Type B pancreatic cell (in vitro differentiated cells): ENCODE results near the gene VPS13D. TPM values are rescaled to one million over a fixed set of nuclear protein-coding genes. Genes with fewer than 3 reads are reported as not detected.
A peak's percentile ranks its signal among the peaks of the same experiment; 100 is the strongest.

Source experiments
- DNase-seq: peaks from one replicate; pipeline ENCODE4 v3.0.0; 2021; ENCODE audit warnings: mixed read lengths; ENCODE audit not compliant: unreplicated experiment; ENCODE audit errors: extremely low spot score
- H3K27ac Mint-ChIP-seq: 2 replicates; pipeline ENCODE4 v1.8.0; 2021; ENCODE audit warnings: mild to moderate bottlenecking, mixed read lengths
- H3K27me3 Mint-ChIP-seq: 2 replicates; pipeline ENCODE4 v1.8.0; 2021; ENCODE audit warnings: mixed read lengths
- H3K36me3 Mint-ChIP-seq: 2 replicates; pipeline ENCODE4 v1.8.0; 2021; ENCODE audit warnings: mixed read lengths
- H3K4me1 Mint-ChIP-seq: one replicate; pipeline ENCODE4 v1.8.0; 2021; ENCODE audit warnings: mixed read lengths; ENCODE audit not compliant: unreplicated experiment
- H3K4me3 Mint-ChIP-seq: 2 replicates; pipeline ENCODE4 v1.8.0; 2021; ENCODE audit warnings: mild to moderate bottlenecking, mixed read lengths
- H3K9me3 Mint-ChIP-seq: 2 replicates; pipeline ENCODE4 v1.8.0; 2021; ENCODE audit warnings: mixed read lengths
- total RNA-seq: library from RNA; stranded (reverse); gene quantifications from 2 replicates; pipeline ENCODE4 v1.2.1, GENCODE V29; 2021; ENCODE audit warnings: low replicate concordance
- TF ChIP-seq, protein P1 (sequence below): fragments of 200-600 bp; sonication (generic); conservative IDR thresholded peaks from 2 replicates; pipeline ENCODE4 v1.5.0; 2021; ENCODE audit warnings: antibody characterized with exemption, mild to moderate bottlenecking

The VPS13D gene
- total RNA-seq, 1 donor from 2014 or later: 43.4 TPM

GRCh38 chr1:12275370-12275769 lies 45.5 kb downstream of the VPS13D start:
- Mint-ChIP-seq H3K27ac (no peak overlapping the region), H3K27me3 (no peaks in the 10 kb centered on the region), H3K4me1 (no peaks in the 10 kb centered on the region), H3K4me3 (no peak overlapping the region), H3K9me3 (no peaks in the 10 kb centered on the region), H3K36me3 (peaks cover 49% of the 10 kb centered on the region)
- DNase-seq: no peak
- TF ChIP-seq, protein P1, sequence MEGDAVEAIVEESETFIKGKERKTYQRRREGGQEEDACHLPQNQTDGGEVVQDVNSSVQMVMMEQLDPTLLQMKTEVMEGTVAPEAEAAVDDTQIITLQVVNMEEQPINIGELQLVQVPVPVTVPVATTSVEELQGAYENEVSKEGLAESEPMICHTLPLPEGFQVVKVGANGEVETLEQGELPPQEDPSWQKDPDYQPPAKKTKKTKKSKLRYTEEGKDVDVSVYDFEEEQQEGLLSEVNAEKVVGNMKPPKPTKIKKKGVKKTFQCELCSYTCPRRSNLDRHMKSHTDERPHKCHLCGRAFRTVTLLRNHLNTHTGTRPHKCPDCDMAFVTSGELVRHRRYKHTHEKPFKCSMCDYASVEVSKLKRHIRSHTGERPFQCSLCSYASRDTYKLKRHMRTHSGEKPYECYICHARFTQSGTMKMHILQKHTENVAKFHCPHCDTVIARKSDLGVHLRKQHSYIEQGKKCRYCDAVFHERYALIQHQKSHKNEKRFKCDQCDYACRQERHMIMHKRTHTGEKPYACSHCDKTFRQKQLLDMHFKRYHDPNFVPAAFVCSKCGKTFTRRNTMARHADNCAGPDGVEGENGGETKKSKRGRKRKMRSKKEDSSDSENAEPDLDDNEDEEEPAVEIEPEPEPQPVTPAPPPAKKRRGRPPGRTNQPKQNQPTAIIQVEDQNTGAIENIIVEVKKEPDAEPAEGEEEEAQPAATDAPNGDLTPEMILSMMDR: peak; percentile 79

- Mint-ChIP-seq H3K27me3 (no peaks in the 10 kb centered on the region), H3K36me3 (peaks cover 51% of the 10 kb centered on the region), H3K27ac (no peak overlapping the region), H3K9me3 (no peaks in the 10 kb centered on the region), H3K4me3 (no peak overlapping the region), H3K4me1 (no peaks in the 10 kb centered on the region)
- DNase-seq: no peak
- TF ChIP-seq, protein P1: peak; percentile 74
Measured at GRCh38 chr1:12276225-12276624, 46.4 kb downstream of the VPS13D start.

DNA sequence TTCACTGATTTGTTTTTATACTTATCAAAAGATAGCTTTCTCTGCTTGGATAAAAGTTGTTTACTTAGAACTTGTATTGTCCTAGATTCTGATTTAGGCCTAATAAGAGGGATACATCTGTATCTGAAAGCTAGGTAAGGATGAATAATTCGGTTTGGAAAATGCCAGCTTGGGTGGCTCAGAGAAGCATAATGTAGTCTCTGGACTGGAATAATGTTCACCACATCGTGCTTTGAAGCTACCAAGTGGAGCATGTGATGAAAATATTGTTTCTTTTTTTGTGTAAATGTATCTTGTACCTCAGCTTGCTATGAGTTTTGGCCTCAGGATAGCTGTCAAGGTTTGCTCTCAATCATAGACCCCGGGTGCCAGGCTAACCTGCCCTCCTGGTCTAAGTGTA lies 49.2 kb downstream of the VPS13D start:
- no peaks in the 10 kb centered on the region for H3K4me1 Mint-ChIP-seq
- no peak overlapping the region for H3K4me3 Mint-ChIP-seq
- H3K27ac Mint-ChIP-seq: no peak overlapping the region
- H3K27me3 Mint-ChIP-seq: no peaks in the 10 kb centered on the region
- TF ChIP-seq, protein P1: no peak
- no peaks in the 10 kb centered on the region for H3K9me3 Mint-ChIP-seq
- no peak for DNase-seq
- H3K36me3 Mint-ChIP-seq: peaks cover 51% of the 10 kb centered on the region

- H3K36me3 Mint-ChIP-seq: peaks cover 56% of the 10 kb centered on the region
- TF ChIP-seq, protein P1: no peak
Measured at GRCh38 chr1:12279728-12280464, 50.1 kb downstream of the VPS13D start.

DNA sequence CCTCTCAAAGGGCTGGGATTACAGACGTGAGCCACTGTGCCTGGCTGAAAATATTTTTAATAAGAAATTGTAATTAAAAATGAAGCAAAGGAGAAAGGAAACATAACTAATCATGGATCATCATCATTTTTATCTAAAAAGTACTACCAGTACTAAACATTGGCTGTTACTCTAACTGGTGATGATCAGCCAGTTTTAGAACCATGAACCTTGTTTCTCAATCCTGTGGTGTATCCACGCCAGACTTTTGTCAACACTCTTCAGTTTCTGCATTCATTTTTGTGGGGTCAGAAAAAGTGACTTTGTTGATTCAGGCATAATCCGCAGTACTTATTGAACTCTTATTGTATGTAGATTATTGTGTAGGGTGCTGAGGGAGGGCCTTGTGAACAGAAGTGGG lies 52.3 kb downstream of the VPS13D start:
- DNase-seq: no peak
- Mint-ChIP-seq H3K36me3 (peaks cover 43% of the 10 kb centered on the region), H3K4me1 (peaks cover under 1% of the 10 kb centered on the region), H3K27me3 (no peaks in the 10 kb centered on the region), H3K9me3 (no peaks in the 10 kb centered on the region), H3K4me3 (no peak overlapping the region), H3K27ac (no peak overlapping the region)
- TF ChIP-seq, protein P1: no peak

More at GRCh38 chr1:12279728-12280464, 50.1 kb downstream of the VPS13D start:
- Mint-ChIP-seq H3K4me1 (no peaks in the 10 kb centered on the region), H3K4me3 (no peak overlapping the region), H3K27me3 (no peaks in the 10 kb centered on the region), H3K27ac (no peak overlapping the region), H3K9me3 (no peaks in the 10 kb centered on the region)
- no peak for DNase-seq
